Measurements from ENCODE around the gene DNAJC1.
"Not testable (repeated sequence)": the region's sequence is repeated elsewhere in the genome, so short reads cannot be mapped to it uniquely, and the experiment has no call there.

DNA sequence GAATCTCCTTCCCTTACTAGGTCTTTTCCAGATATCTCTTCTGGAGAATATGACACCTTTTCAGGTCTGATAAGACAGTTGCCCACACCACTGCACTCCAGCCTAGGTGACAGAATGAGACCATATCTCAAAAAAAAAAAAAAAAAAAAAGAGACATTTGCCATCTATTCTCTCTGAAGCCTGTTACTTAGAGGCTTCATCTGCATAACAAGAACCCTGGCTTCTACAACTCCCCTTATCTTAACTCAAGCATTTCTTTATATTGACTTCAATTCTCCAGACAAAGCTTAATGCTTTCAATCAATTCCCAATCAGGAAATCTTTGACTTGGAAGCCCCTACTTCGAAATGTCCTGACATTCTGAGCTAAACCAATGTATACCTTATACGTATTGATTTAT, 134.4 kb downstream of the DNAJC1 start:
- TF ChIP-seq, protein P1, sequence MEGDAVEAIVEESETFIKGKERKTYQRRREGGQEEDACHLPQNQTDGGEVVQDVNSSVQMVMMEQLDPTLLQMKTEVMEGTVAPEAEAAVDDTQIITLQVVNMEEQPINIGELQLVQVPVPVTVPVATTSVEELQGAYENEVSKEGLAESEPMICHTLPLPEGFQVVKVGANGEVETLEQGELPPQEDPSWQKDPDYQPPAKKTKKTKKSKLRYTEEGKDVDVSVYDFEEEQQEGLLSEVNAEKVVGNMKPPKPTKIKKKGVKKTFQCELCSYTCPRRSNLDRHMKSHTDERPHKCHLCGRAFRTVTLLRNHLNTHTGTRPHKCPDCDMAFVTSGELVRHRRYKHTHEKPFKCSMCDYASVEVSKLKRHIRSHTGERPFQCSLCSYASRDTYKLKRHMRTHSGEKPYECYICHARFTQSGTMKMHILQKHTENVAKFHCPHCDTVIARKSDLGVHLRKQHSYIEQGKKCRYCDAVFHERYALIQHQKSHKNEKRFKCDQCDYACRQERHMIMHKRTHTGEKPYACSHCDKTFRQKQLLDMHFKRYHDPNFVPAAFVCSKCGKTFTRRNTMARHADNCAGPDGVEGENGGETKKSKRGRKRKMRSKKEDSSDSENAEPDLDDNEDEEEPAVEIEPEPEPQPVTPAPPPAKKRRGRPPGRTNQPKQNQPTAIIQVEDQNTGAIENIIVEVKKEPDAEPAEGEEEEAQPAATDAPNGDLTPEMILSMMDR (IDR thresholded peaks at IDR 0.05; ENCODE audit: insufficient read depth, low read length, poor library complexity, severe bottlenecking): not testable (repeated sequence)
- TF ChIP-seq EZH2phosphoT487 (conservative IDR thresholded peaks at IDR 0.05; ENCODE audit: low read length): not testable (repeated sequence)
